Kidney epithelial cell (primary cell): ENCODE data around the gene BATF2. TPM values are rescaled to one million over a fixed set of nuclear protein-coding genes. Genes with fewer than 3 reads are reported as not detected.

Experiments used
- DNase-seq: peaks from one replicate; pipeline ENCODE4 v3.0.0-alpha.2; 2010; ENCODE audit warnings: low read depth
- H3K27me3 ChIP-seq: 2 replicates; pipeline ENCODE4 v1.6.0; 2011; ENCODE audit warnings: low read length; ENCODE audit not compliant: control insufficient read depth, insufficient read depth
- H3K36me3 ChIP-seq: 2 replicates; pipeline ENCODE4 v1.5.1; 2011; ENCODE audit warnings: low read length; ENCODE audit not compliant: control insufficient read depth, insufficient read depth
- H3K4me3 ChIP-seq: 2 replicates; pipeline ENCODE4 v1.5.1; 2011; ENCODE audit warnings: low read depth, mild to moderate bottlenecking, control low read depth, low read length
- total RNA-seq: library from RNA; depleted of rRNA; stranded (reverse); fragments of >200 nt; gene quantifications from 2 replicates; pipeline ENCODE4 v1.2.3, GENCODE V29; 2015
- TF ChIP-seq, protein P1 (sequence below): IDR thresholded peaks from 2 replicates; pipeline ENCODE4 v1.5.1; 2011; ENCODE audit warnings: mild to moderate bottlenecking, moderate library complexity, low read length, control low read depth, inconsistent platforms; ENCODE audit not compliant: insufficient read depth, poor library complexity, severe bottlenecking

BATF2 gene
- total RNA-seq, 1 donor from 2014 or later: 1.1 TPM

DNA sequence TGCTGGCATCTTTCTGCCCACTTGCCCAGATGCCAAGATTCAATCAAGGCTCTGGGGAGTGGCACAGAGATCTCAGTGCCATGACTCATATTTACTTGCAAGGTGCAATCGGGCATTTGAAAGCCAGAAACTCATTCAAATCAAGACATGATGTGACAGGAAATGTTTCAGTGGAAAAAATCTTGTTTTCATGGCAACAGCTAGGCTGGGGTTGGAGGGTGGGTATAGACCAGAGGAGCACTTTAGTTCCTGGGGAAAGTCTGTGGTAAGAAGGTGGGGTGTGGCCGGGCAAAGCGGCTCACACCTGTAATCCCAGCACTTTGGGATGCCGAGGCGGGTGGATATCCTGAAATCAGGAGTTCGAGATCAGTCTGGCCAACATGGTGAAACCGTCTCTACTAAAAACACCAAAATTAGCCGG is 26.0 kb downstream of the BATF2 start:
- DNase-seq: peak; percentile 45
- no peaks in the 10 kb centered on the region for H3K36me3 ChIP-seq
- peaks cover 2% of the 10 kb centered on the region for H3K27me3 ChIP-seq
- H3K4me3 ChIP-seq: no peak overlapping the region
- TF ChIP-seq, protein P1, sequence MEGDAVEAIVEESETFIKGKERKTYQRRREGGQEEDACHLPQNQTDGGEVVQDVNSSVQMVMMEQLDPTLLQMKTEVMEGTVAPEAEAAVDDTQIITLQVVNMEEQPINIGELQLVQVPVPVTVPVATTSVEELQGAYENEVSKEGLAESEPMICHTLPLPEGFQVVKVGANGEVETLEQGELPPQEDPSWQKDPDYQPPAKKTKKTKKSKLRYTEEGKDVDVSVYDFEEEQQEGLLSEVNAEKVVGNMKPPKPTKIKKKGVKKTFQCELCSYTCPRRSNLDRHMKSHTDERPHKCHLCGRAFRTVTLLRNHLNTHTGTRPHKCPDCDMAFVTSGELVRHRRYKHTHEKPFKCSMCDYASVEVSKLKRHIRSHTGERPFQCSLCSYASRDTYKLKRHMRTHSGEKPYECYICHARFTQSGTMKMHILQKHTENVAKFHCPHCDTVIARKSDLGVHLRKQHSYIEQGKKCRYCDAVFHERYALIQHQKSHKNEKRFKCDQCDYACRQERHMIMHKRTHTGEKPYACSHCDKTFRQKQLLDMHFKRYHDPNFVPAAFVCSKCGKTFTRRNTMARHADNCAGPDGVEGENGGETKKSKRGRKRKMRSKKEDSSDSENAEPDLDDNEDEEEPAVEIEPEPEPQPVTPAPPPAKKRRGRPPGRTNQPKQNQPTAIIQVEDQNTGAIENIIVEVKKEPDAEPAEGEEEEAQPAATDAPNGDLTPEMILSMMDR: no peak

DNA sequence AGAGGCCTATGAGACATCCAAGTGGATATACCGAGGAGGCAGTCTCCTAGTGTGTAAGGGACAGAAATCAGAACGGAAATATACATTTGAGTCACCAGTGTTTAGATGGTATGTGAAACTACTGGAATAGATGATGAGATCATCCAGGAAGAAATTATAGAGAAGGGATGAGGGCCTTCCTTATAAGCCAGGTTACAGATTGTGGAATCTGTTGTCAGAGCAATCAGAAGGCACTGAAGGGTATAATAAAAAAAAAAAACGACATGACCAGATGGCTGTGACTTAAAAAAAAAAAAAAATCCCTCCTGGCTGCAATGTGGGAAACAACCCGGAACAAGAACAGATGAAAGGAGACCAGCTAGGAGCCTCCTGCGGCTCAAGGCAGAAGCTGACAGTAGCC is 27.6 kb downstream of the BATF2 start:
- DNase-seq: peak; percentile 35
- TF ChIP-seq, protein P1: no peak

DNA sequence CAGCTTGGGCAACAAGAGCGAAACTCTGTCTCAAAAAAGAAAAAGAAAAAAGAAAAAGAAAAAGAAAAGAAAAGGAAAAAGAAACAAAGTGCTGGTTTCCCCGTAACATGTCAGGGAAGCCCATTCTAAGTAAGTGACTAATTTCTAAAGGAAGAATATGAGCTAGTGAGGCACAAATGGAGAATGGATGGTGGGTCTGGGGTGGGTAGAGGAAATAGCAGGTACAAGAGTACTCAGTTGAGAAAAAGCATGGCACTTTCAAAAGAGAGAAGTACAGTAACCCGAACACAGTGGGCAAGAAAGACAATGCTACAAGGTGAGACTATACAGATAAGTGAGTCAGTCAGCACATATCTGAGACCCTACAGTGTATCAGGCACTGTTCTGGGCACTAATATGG is 29.4 kb downstream of the BATF2 start:
- TF ChIP-seq, protein P1: no peak

More for the DNA sequence above, 27.6 kb downstream of the BATF2 start:
- H3K27me3 ChIP-seq: no peaks in the 10 kb centered on the region
- H3K4me3 ChIP-seq: no peak overlapping the region
- no peaks in the 10 kb centered on the region for H3K36me3 ChIP-seq

DNA sequence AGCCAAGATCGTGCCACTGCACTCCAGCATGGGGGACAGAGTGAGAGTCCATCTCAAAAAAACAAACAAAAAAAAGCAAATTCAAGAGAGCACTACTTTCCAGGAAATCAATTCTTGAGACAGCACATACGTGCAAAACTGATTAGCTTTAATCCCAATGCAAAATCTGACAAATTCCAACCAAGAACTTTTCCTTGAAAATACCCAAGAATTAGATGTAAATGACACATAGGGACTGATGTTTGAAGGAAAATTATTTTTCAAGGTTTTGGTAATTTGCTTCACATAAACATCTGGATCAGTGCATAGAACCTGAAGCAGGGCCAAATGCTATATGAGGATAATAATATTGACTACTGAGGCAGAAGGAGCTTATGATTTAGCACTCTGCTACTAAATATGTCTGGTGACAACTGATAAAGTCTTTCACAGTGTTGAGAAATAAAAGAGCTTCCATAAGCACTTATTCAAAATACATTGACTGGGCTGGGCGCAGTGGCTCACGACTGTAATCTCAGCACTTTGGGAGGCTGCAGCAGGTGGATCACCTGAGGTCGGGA is 33.6 kb downstream of the BATF2 start:
- Histone ChIP-seq H3K36me3 (no peaks in the 10 kb centered on the region), H3K27me3 (no peaks in the 10 kb centered on the region), H3K4me3 (no peak overlapping the region)
- DNase-seq: no peak
- TF ChIP-seq, protein P1: no peak

More for the DNA sequence above, 29.4 kb downstream of the BATF2 start:
- Histone ChIP-seq H3K4me3 (no peak overlapping the region), H3K36me3 (no peaks in the 10 kb centered on the region), H3K27me3 (no peaks in the 10 kb centered on the region)
- DNase-seq: no peak

DNA sequence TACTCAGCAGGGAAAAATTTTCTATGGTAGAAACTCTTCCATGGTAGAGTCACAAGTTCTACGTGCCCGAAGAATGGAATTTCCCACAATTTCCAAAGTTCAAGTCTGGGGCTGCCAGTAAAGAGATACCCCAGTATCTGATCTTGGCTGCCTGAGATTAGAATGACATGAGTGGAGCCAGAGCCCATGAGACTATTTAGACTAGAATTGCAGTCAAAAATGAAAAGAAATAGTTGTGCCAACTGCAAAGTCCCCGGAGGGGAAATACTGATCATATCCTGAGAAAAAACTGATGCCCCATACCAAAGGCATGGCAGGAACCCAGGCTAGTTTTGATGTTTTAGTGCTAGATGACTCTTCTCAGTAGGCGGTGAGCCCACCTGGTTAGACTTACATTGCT is 36.1 kb downstream of the BATF2 start:
- Histone ChIP-seq H3K4me3 (no peak overlapping the region), H3K36me3 (no peaks in the 10 kb centered on the region)
- no peak for DNase-seq

More for the DNA sequence above, 36.1 kb downstream of the BATF2 start:
- TF ChIP-seq, protein P1: no peak
- H3K27me3 ChIP-seq: no peaks in the 10 kb centered on the region
